A549 (cell line): ENCODE measurements around the gene TEX29. TPM values are rescaled to one million over a fixed set of nuclear protein-coding genes. Genes with fewer than 3 reads are reported as not detected.

ENCODE experiments used
- ATAC-seq, 2 experiments: fragments of 200-7000 bp in 1 of 2; fragments of >200 bp in 1 of 2; cut with Nextera tagmentation in 1 of 2; cut with Tn5 transposase in 1 of 2; 3 replicates each; pipeline versions ENCODE4 v1.8.0 to v1.9.1; 2018 to 2020; ENCODE audit warnings: mild to moderate bottlenecking in 1 of 2, moderate library complexity in 1 of 2
- CTCF ChIA-PET: fragments of 300-600 bp; sonication (Branson Sonifier 250); formaldehyde crosslinking; extraction: SDS; loops from one replicate; lab custom pipeline; 2021; ENCODE audit warnings: antibody characterized with exemption, inconsistent platforms; lab: Yijun Ruan, JAX
- POLR2A ChIA-PET: fragments of 350-600 bp; formaldehyde crosslinking; extraction: SDS; loops from one replicate; lab custom pipeline; 2021; ENCODE audit warnings: antibody characterized with exemption, inconsistent platforms; lab: Yijun Ruan, JAX
- DNase-seq, 2 experiments: peaks; one replicate each; pipeline versions ENCODE4 v3.0.0 to v3.0.0-alpha.2; 2011 to 2016; ENCODE audit warnings: low read depth in 1 of 2, low spot score in 1 of 2
- FAIRE-seq: peaks from 2 replicates; lab custom pipeline; 2011; peaks lifted over from hg19 to GRCh38; lab: Jason Lieb, UNC
- H3K27ac ChIP-seq, 2 experiments: fragments of >200 bp; sonication (Bioruptor Twin); formaldehyde crosslinking; 3 replicates each; pipeline ENCODE4 v1.5.1; 2016 to 2017
- H3K4me1 ChIP-seq: fragments of >200 bp; sonication (Bioruptor Twin); formaldehyde crosslinking; 3 replicates; pipeline ENCODE4 v1.6.1; 2016
- H3K4me2 ChIP-seq: fragments of >200 bp; sonication (Bioruptor Twin); formaldehyde crosslinking; 3 replicates; pipeline ENCODE4 v1.6.1; 2016
- H3K4me3 ChIP-seq: fragments of >200 bp; sonication (Bioruptor Twin); formaldehyde crosslinking; 3 replicates; pipeline ENCODE4 v1.5.1; 2016
- H3K9me3 ChIP-seq: fragments of >200 bp; sonication (Bioruptor Twin); formaldehyde crosslinking; 3 replicates; pipeline ENCODE4 v1.6.1; 2016
- ATOH8 ChIP-seq: fragments of 250-450 bp; sonication (Bioruptor Pico); IDR thresholded peaks from 2 replicates; pipeline ENCODE4 v1.5.0; 2020; ENCODE audit warnings: low read depth, mild to moderate bottlenecking, moderate library complexity
- CBX8 ChIP-seq: fragments of 200-600 bp; sonication (generic); IDR thresholded peaks from 2 replicates; pipeline ENCODE4 v1.6.1; 2016
- CHD4 ChIP-seq: fragments of 200-600 bp; sonication (generic); IDR thresholded peaks from 2 replicates; pipeline ENCODE4 v1.6.1; 2016; ENCODE audit warnings: antibody characterized with exemption, mild to moderate bottlenecking, borderline replicate concordance
- EHF ChIP-seq: fragments of 250-450 bp; sonication (Bioruptor Pico); IDR thresholded peaks from 2 replicates; pipeline ENCODE4 v1.5.0; 2020; ENCODE audit warnings: mild to moderate bottlenecking
- EHMT2 ChIP-seq: fragments of 200-600 bp; sonication (generic); IDR thresholded peaks from 2 replicates; pipeline ENCODE4 v1.6.1; 2016; ENCODE audit warnings: antibody characterized with exemption, low read depth, mild to moderate bottlenecking, moderate library complexity
- FOSB ChIP-seq: fragments of 250-450 bp; sonication (Bioruptor Pico); IDR thresholded peaks from 2 replicates; pipeline ENCODE4 v1.5.0; 2020; ENCODE audit warnings: mild to moderate bottlenecking, moderate library complexity
- FOSL2 ChIP-seq, 2 experiments: fragments of 450-650 bp in 1 of 2; fragments of >200 bp in 1 of 2; sonication (Bioruptor Twin) in 1 of 2; formaldehyde crosslinking; IDR thresholded peaks; 2 replicates each; pipeline versions ENCODE4 v1.5.0 to v1.6.1; 2016 to 2020; ENCODE audit warnings: mild to moderate bottlenecking in 1 of 2, moderate library complexity in 1 of 2
- HMGXB4 ChIP-seq: fragments of 250-450 bp; sonication (Bioruptor Pico); IDR thresholded peaks from 2 replicates; pipeline ENCODE4 v1.5.0; 2021; ENCODE audit warnings: mild to moderate bottlenecking, moderate library complexity, borderline replicate concordance
- HOXB5 ChIP-seq: fragments of 250-450 bp; sonication (Bioruptor Pico); IDR thresholded peaks from 2 replicates; pipeline ENCODE4 v1.5.0; 2020; ENCODE audit warnings: mild to moderate bottlenecking, moderate library complexity
- JUN ChIP-seq, 2 experiments: fragments of >200 bp; sonication (Bioruptor Twin); formaldehyde crosslinking; IDR thresholded peaks; 2 replicates in 1 of 2; 3 replicates in 1 of 2; pipeline ENCODE4 v1.6.1; 2016 to 2017
- JUNB ChIP-seq: fragments of >200 bp; sonication (Bioruptor Twin); formaldehyde crosslinking; IDR thresholded peaks from 2 replicates; pipeline ENCODE4 v1.6.1; 2016
- KDM5A ChIP-seq: fragments of 200-600 bp; sonication (generic); IDR thresholded peaks from 2 replicates; pipeline ENCODE4 v1.6.1; 2016; ENCODE audit warnings: antibody characterized with exemption, mild to moderate bottlenecking
- NFE2L2 ChIP-seq: fragments of 150-350 bp; conservative IDR thresholded peaks from 2 replicates; pipeline ENCODE4 v1.6.1; 2014; ENCODE audit warnings: low read length
- NPAS2 ChIP-seq: fragments of 250-450 bp; sonication (Bioruptor Pico); IDR thresholded peaks from 2 replicates; pipeline ENCODE4 v1.8.0; 2022; ENCODE audit warnings: mild to moderate bottlenecking, moderate library complexity, borderline replicate concordance
- NR3C1 ChIP-seq: fragments of >200 bp; sonication (Bioruptor Twin); formaldehyde crosslinking; IDR thresholded peaks from 3 replicates; pipeline ENCODE4 v1.6.1; 2017
- PBX3 ChIP-seq: IDR thresholded peaks from 2 replicates; pipeline ENCODE4 v1.6.1; 2012
- PHF8 ChIP-seq: fragments of 200-600 bp; sonication (generic); IDR thresholded peaks from 2 replicates; pipeline ENCODE4 v1.6.1; 2016; ENCODE audit warnings: low read depth, mild to moderate bottlenecking, antibody characterized with exemption, moderate library complexity, borderline replicate concordance
- POLR2AphosphoS2 ChIP-seq: conservative IDR thresholded peaks from 2 replicates; pipeline ENCODE4 v1.6.1; 2012; ENCODE audit warnings: low read length, improper control_type of control experiment, inconsistent platforms
- SREBF2 ChIP-seq: fragments of 450-650 bp; IDR thresholded peaks from 2 replicates; pipeline ENCODE4 v1.6.1; 2014; ENCODE audit warnings: mild to moderate bottlenecking, moderate library complexity
- ZC3H11A ChIP-seq: fragments of 450-650 bp; IDR thresholded peaks from 2 replicates; pipeline ENCODE4 v1.6.1; 2014; ENCODE audit warnings: antibody characterized with exemption, mild to moderate bottlenecking
- ZFP36 ChIP-seq: fragments of 450-650 bp; IDR thresholded peaks from 2 replicates; pipeline ENCODE4 v1.6.1; 2014; ENCODE audit warnings: borderline replicate concordance; ENCODE audit not compliant: partially characterized antibody
- WGBS: methylation state at CpG from one replicate; pipeline ENCODE4 v1.1.6; 2017; ENCODE audit errors: missing lambda C conversion rate; 5-methylcytosine and 5-hydroxymethylcytosine counted together
- polyA plus RNA-seq, 4 experiments: library from polyadenylated mRNA; depleted of rRNA in 3 of 4; stranded (reverse); fragments of >200 nt; fragmentation: RNase III in 1 of 4; extraction: RNeasy Plus Mini Kit Qiagen cat#74134 plus additional on column Dnase treatment in 1 of 4; gene quantifications; 2 replicates in 3 of 4; 3 replicates in 1 of 4; pipeline ENCODE4 v1.2.3, GENCODE V29; 2011 to 2017
- TF ChIP-seq, protein P1 (sequence below): fragments of 150-350 bp; IDR thresholded peaks from 2 replicates; pipeline ENCODE4 v1.6.1; 2014; ENCODE audit warnings: low read depth, mild to moderate bottlenecking, low read length
- TF ChIP-seq, protein P2 (sequence below): fragments of >200 bp; sonication (Bioruptor Twin); formaldehyde crosslinking; IDR thresholded peaks from 3 replicates; pipeline ENCODE4 v1.6.1; 2016
- TF ChIP-seq, protein P3 (sequence below): IDR thresholded peaks from 2 replicates; pipeline ENCODE4 v1.6.1; 2012
- TF ChIP-seq, protein P4 (sequence below): fragments of >200 bp; sonication (Bioruptor Twin); formaldehyde crosslinking; IDR thresholded peaks from 3 replicates; pipeline ENCODE4 v1.5.1; 2016

The TEX29 gene
- polyA plus RNA-seq, 2 of the 4 experiments (the other 2 are of a cell fraction) = 0.13 to 0.35 TPM

- TF ChIP-seq CHD4 (no peak), KDM5A (no peak)
- TF ChIP-seq, all 56 proteins: peak for 0
Observed at GRCh38 chr13:111319521-111319920, 921 bp upstream of the TEX29 start (continued).

- H3K4me1 ChIP-seq = no peaks in the 10 kb centered on the region
- POLR2A ChIA-PET = no interaction called here
- DNase-seq (no peak), FAIRE-seq (no peak)
- CTCF ChIA-PET = interaction anchor here (0.6 to 1.1 kb wide), 2 partner anchors 13 to 97 kb away, joined by 3 read pairs; no protein-coding TSS in a partner anchor
- TF ChIP-seq NR3C1 (no peak), SREBF2 (no peak), HOXB5 (CRISPR knock-in tag) (no peak), POLR2AphosphoS2 (no peak), ZFP36 (no peak), ATOH8 (no peak), HMGXB4 (no peak), FOSB (CRISPR knock-in tag) (no peak), CBX8 (no peak), EHF (CRISPR knock-in tag) (no peak)
- TF ChIP-seq, protein P1, sequence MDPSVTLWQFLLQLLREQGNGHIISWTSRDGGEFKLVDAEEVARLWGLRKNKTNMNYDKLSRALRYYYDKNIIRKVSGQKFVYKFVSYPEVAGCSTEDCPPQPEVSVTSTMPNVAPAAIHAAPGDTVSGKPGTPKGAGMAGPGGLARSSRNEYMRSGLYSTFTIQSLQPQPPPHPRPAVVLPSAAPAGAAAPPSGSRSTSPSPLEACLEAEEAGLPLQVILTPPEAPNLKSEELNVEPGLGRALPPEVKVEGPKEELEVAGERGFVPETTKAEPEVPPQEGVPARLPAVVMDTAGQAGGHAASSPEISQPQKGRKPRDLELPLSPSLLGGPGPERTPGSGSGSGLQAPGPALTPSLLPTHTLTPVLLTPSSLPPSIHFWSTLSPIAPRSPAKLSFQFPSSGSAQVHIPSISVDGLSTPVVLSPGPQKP = no peak
- TF ChIP-seq, protein P2, sequence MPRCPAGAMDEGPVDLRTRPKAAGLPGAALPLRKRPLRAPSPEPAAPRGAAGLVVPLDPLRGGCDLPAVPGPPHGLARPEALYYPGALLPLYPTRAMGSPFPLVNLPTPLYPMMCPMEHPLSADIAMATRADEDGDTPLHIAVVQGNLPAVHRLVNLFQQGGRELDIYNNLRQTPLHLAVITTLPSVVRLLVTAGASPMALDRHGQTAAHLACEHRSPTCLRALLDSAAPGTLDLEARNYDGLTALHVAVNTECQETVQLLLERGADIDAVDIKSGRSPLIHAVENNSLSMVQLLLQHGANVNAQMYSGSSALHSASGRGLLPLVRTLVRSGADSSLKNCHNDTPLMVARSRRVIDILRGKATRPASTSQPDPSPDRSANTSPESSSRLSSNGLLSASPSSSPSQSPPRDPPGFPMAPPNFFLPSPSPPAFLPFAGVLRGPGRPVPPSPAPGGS = no peak
- TF ChIP-seq, protein P3, sequence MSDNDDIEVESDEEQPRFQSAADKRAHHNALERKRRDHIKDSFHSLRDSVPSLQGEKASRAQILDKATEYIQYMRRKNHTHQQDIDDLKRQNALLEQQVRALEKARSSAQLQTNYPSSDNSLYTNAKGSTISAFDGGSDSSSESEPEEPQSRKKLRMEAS = no peak
- TF ChIP-seq, all 56 proteins: peak for 0
- ATAC-seq = no peak
- Histone ChIP-seq H3K4me3 (no peak overlapping the region), H3K27ac (no peak overlapping the region), H3K4me2 (no peak overlapping the region), H3K9me3 (no peaks in the 10 kb centered on the region)
- 77% methylated on average over 8 of the region's 19 CpGs for WGBS
Observed at GRCh38 chr13:111322001-111322915, 1.8 kb downstream of the TEX29 start.

DNA sequence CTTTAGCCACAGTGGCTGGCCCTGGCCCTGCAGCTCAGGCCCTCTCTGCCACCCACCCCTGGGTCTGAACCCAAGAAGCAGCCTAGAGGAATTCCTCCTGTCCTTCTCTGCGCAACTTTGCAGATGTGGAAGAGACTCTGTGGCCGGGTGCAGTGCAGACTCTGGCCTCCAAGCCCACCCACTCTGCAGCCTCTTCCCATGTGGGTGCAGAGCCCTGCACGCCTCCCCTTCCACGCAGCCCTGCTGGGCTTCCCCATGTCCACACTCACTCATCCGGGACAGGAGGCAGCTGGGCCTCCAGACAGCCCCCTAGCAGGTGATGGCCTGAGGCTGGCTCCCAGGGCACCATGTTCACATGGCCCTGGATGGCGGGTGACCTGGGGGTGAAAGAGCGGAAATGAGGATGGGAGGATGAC is 2.5 kb downstream of the TEX29 start:
- WGBS = 71% methylated on average over 5 of the region's 7 CpGs
- no peaks in the 10 kb centered on the region for H3K4me1 ChIP-seq
- no peak for DNase-seq
- POLR2A ChIA-PET = no interaction called here
- no peak for FAIRE-seq
- H3K4me3 ChIP-seq = no peak overlapping the region
- no peak overlapping the region for H3K4me2 ChIP-seq
- no peak overlapping the region for H3K27ac ChIP-seq
- CTCF ChIA-PET = no interaction called here
- no peak for ATAC-seq
- no peaks in the 10 kb centered on the region for H3K9me3 ChIP-seq
- TF ChIP-seq NPAS2 (CRISPR knock-in tag) (no peak), EHMT2 (no peak), JUN (IDR thresholded peaks at IDR 0.05) (no peak), JUNB (no peak), NFE2L2 (no peak), PBX3 (no peak), HOXB5 (CRISPR knock-in tag) (no peak), FOSL2 (IDR thresholded peaks at IDR 0.05) (no peak), FOSL2 (CRISPR knock-in tag; IDR thresholded peaks at IDR 0.05) (no peak), EHF (CRISPR knock-in tag) (no peak), PHF8 (no peak), POLR2AphosphoS2 (no peak), ZC3H11A (no peak)
- TF ChIP-seq, protein P4, sequence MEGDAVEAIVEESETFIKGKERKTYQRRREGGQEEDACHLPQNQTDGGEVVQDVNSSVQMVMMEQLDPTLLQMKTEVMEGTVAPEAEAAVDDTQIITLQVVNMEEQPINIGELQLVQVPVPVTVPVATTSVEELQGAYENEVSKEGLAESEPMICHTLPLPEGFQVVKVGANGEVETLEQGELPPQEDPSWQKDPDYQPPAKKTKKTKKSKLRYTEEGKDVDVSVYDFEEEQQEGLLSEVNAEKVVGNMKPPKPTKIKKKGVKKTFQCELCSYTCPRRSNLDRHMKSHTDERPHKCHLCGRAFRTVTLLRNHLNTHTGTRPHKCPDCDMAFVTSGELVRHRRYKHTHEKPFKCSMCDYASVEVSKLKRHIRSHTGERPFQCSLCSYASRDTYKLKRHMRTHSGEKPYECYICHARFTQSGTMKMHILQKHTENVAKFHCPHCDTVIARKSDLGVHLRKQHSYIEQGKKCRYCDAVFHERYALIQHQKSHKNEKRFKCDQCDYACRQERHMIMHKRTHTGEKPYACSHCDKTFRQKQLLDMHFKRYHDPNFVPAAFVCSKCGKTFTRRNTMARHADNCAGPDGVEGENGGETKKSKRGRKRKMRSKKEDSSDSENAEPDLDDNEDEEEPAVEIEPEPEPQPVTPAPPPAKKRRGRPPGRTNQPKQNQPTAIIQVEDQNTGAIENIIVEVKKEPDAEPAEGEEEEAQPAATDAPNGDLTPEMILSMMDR = no peak
- TF ChIP-seq, protein P3 = no peak
